ENCODE results near the gene PTPRT. TPM values are rescaled to one million over a fixed set of nuclear protein-coding genes. Genes with fewer than 3 reads are reported as not detected.

Gene PTPRT
- total and polyA plus RNA-seq, 10 of the 15 experiments (the other 5 are each of a cell fraction or from before 2014, with no cell fraction given): not detected

DNA sequence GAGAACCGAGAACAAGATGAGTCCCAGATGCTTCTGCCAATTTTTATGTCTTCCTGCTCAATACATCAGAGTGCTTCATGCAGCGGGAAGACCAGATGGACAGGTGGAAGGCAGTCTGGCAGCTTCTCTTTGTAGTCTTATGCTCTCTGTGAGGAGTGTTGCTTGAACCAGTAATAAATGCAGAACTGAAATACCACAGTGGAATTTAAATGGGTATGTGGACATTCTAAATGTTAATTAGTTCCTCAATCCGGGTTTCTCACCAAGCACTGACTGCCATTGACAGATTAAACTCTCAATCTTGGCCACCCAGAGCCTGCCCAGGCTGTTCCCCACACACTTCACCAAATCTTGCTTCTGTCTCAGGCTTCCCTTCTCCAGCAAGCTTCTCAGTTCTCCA lies 876.0 kb downstream of the PTPRT start:
- no peak overlapping the region for H3K4me3 ChIP-seq
- no peaks in the 10 kb centered on the region for H3K79me2 ChIP-seq (ENCODE audit: control insufficient read depth, insufficient read depth, low read length)
- H3K27me3 ChIP-seq (replicated peaks in 1 of 2; ENCODE audit: control insufficient read depth in 2 of 2, insufficient read depth in 2 of 2, low read length in 1 of 2): no peaks in the 10 kb centered on the region
- no peak overlapping the region for H3K9ac ChIP-seq (ENCODE audit: control insufficient read depth, insufficient read depth, low read length)
- H4K20me1 ChIP-seq (ENCODE audit: control insufficient read depth, insufficient read depth): no peaks in the 10 kb centered on the region
- WGBS (ENCODE audit: insufficient coverage, insufficient replicate concordance, low lambda C conversion rate, missing lambda C conversion rate): 29% methylated on average over 3 of the region's 3 CpGs
- FAIRE-seq: no peak
- in situ Hi-C loops (cut with MboI): no loop called here
- ATAC-seq: peak; percentile 57
- no peaks in the 10 kb centered on the region for H3K36me3 ChIP-seq (ENCODE audit: control insufficient read depth in 2 of 2, insufficient read depth in 2 of 2, low read length in 1 of 2)
- intact Hi-C loops (cut with micrococcal nuclease; ENCODE audit: unreplicated experiment): no loop called here
- no peak overlapping the region for H2AFZ ChIP-seq (ENCODE audit: control insufficient read depth, low read depth, low read length)
- BruUV-seq (replicated peaks): no TSS peak
- RAD21 ChIA-PET (ENCODE audit: unreplicated experiment): no interaction called here
- no peaks in the 10 kb centered on the region for H3K9me3 ChIP-seq (replicated peaks; ENCODE audit: control insufficient read depth, insufficient read depth, low read length)
- POLR2A ChIA-PET: no interaction called here
- CTCF ChIA-PET: no interaction called here
- no peaks in the 10 kb centered on the region for H3K4me1 ChIP-seq (ENCODE audit: control insufficient read depth, insufficient read depth, low read length)
- H3K4me2 ChIP-seq (ENCODE audit: control insufficient read depth, insufficient read depth): no peak overlapping the region
- H3K27ac ChIP-seq (ENCODE audit: control insufficient read depth, insufficient read depth): no peak overlapping the region
- TF ChIP-seq MTA2 (IDR thresholded peaks at IDR 0.05; ENCODE audit: low read depth) (peak; percentile 79), IRF4 (IDR thresholded peaks at IDR 0.05; ENCODE audit: low read depth, low read length) (no peak), MYC (IDR thresholded peaks at IDR 0.05; ENCODE audit: insufficient read depth, insufficient read length, insufficient replicate concordance, low read length, severe bottlenecking) (no peak), KDM1A (IDR thresholded peaks at IDR 0.05; ENCODE audit: borderline replicate concordance) (no peak), SPI1 (IDR thresholded peaks at IDR 0.05; ENCODE audit: borderline replicate concordance, insufficient read depth, low read depth, low read length) (peak; percentile 74; the same call in 1 of the 2 replicates), CBX3 (IDR thresholded peaks at IDR 0.05; ENCODE audit: borderline replicate concordance, low read depth) (no peak), TAF1 (IDR thresholded peaks at IDR 0.05; ENCODE audit: borderline replicate concordance, low read depth, low read length) (no peak), BCL11A (IDR thresholded peaks at IDR 0.05; ENCODE audit: low read depth, low read length) (peak; percentile 31; the same call in 1 of the 2 replicates), RUNX3 (IDR thresholded peaks at IDR 0.05; ENCODE audit: low read length) (no peak)
- TF ChIP-seq, protein P1, sequence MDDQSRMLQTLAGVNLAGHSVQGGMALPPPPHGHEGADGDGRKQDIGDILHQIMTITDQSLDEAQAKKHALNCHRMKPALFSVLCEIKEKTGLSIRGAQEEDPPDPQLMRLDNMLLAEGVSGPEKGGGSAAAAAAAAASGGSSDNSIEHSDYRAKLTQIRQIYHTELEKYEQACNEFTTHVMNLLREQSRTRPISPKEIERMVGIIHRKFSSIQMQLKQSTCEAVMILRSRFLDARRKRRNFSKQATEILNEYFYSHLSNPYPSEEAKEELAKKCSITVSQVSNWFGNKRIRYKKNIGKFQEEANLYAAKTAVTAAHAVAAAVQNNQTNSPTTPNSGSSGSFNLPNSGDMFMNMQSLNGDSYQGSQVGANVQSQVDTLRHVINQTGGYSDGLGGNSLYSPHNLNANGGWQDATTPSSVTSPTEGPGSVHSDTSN (IDR thresholded peaks at IDR 0.05; ENCODE audit: insufficient replicate concordance, low read depth, low read length): no peak
- SMC1A ChIA-PET (ENCODE audit: uncharacterized antibody, unreplicated experiment): no interaction called here
- peak; percentile 5 for DNase-seq (ENCODE audit: low read depth, low spot score)
